Measurements from ENCODE around the gene AP3M1. TPM values are rescaled to one million over a fixed set of nuclear protein-coding genes. Genes with fewer than 3 reads are reported as not detected.

AP3M1 gene
- total and polyA plus RNA-seq, 10 donors, result 7.3 to 39.5 (median 33.3) TPM

- H3K4me1 ChIP-seq, result peaks cover 14 to 59% (median 33%) of the 10 kb centered on the region in 6 donors
- H3K36me3 ChIP-seq, result peaks cover 0 to 52% (median 17%) of the 10 kb centered on the region in 6 donors
- no peaks in the 10 kb centered on the region for H3K27me3 ChIP-seq (replicated peaks in 1 of 7)
- H3K4me3 ChIP-seq, result no peak overlapping the region
- no peak for TF ChIP-seq POLR2A (IDR thresholded peaks at IDR 0.05)
- TF ChIP-seq CTCF (IDR thresholded peaks at IDR 0.05 in 8 of 11, conservative IDR thresholded peaks at IDR 0.05 in 3 of 11), result no peak
- no peak for TF ChIP-seq POLR2AphosphoS5 (IDR thresholded peaks at IDR 0.05)
- 53 to 72% (median 57%) methylated on average over 5 of the region's 5 CpGs for WGBS, 5 donors
- intact Hi-C loops (cut with DNase I; ENCODE audit: low total_unique reads), result loop anchor here (5.0 kb wide), 1 partner anchor 195 kb away; no protein-coding TSS in a partner anchor
- H3K9me3 ChIP-seq, result no peaks in the 10 kb centered on the region
- H3K27ac ChIP-seq, result no peak overlapping the region
- no peak for DNase-seq
Observed at GRCh38 chr10:74081941-74082718, 68.5 kb downstream of the AP3M1 start.

- H3K27me3 ChIP-seq (replicated peaks in 1 of 7), result no peaks in the 10 kb centered on the region
- TF ChIP-seq POLR2AphosphoS5 (IDR thresholded peaks at IDR 0.05), result no peak
- peak; percentile 16 to 75 (median 66) for TF ChIP-seq CTCF (IDR thresholded peaks at IDR 0.05 in 8 of 11, conservative IDR thresholded peaks at IDR 0.05 in 3 of 11)
- peaks cover 14 to 66% (median 33%) of the 10 kb centered on the region in 6 donors for H3K4me1 ChIP-seq
- no peak overlapping the region for H3K4me3 ChIP-seq
- DNase-seq, result no peak
- 50 to 62% (median 57%) methylated on average over 4 of the region's 4 CpGs for WGBS, 5 donors
- H3K27ac ChIP-seq, result no peak overlapping the region
- H3K9me3 ChIP-seq, result no peaks in the 10 kb centered on the region
- H3K36me3 ChIP-seq, result peaks cover 0 to 54% (median 17%) of the 10 kb centered on the region in 6 donors
- intact Hi-C loops (cut with DNase I; ENCODE audit: low total_unique reads), result loop anchor here (5.0 kb wide), 1 partner anchor 194 kb away; no protein-coding TSS in a partner anchor
Observed at GRCh38 chr10:74081192-74081803, 69.3 kb downstream of the AP3M1 start.

- Histone ChIP-seq H3K4me3 (no peak overlapping the region), H3K4me1 (peaks cover 14 to 78% (median 31%) of the 10 kb centered on the region in 6 donors), H3K27ac (peak overlapping the region in 4 of 8 donors; percentile 0 to 46 (median 15)), H3K36me3 (peaks cover 0 to 54% (median 20%) of the 10 kb centered on the region in 6 donors), H3K27me3 (replicated peaks in 1 of 7) (no peaks in the 10 kb centered on the region), H3K9me3 (no peaks in the 10 kb centered on the region)
- no peak for DNase-seq
- intact Hi-C loops (cut with DNase I; ENCODE audit: low total_unique reads), result loop anchor here (5.0 kb wide), 1 partner anchor 193 kb away; no protein-coding TSS in a partner anchor
- no peak for TF ChIP-seq POLR2AphosphoS5 (IDR thresholded peaks at IDR 0.05)
- no peak for TF ChIP-seq POLR2A (IDR thresholded peaks at IDR 0.05)
- TF ChIP-seq CTCF (IDR thresholded peaks at IDR 0.05 in 8 of 11, conservative IDR thresholded peaks at IDR 0.05 in 3 of 11), result no peak
- 42 to 55% (median 52%) methylated on average over 2 of the region's 2 CpGs for WGBS, 5 donors
Observed at GRCh38 chr10:74079936-74080590, 70.6 kb downstream of the AP3M1 start.
